Adipocyte (in vitro differentiated cells): ENCODE data around the gene SLIT3.

ENCODE experiments used
- DNase-seq: peaks from one replicate; pipeline ENCODE4 v3.0.0-alpha.2; 2015; ENCODE audit warnings: low read depth
- H3K27me3 ChIP-seq: replicated peaks from 2 replicates; pipeline ENCODE4 v1.7.0; 2013; ENCODE audit warnings: mild to moderate bottlenecking, low read length, moderate library complexity; ENCODE audit not compliant: control insufficient read depth, insufficient read depth
- H3K36me3 ChIP-seq: 2 replicates; pipeline ENCODE4 v1.7.0; 2013; ENCODE audit warnings: low read length, mild to moderate bottlenecking, moderate library complexity; ENCODE audit not compliant: control insufficient read depth, insufficient read depth, severe bottlenecking
- H3K4me1 ChIP-seq: 2 replicates; pipeline ENCODE4 v1.7.0; 2013; ENCODE audit warnings: mild to moderate bottlenecking, low read length, moderate library complexity; ENCODE audit not compliant: control insufficient read depth, insufficient read depth
- H3K4me3 ChIP-seq: 2 replicates; pipeline ENCODE4 v1.7.0; 2013; ENCODE audit warnings: mild to moderate bottlenecking, low read length, moderate library complexity
- H3K9ac ChIP-seq: 2 replicates; pipeline ENCODE4 v1.7.0; 2013; ENCODE audit warnings: mild to moderate bottlenecking, low read length, moderate library complexity
- H3K9me3 ChIP-seq: 2 replicates; pipeline ENCODE4 v1.7.0; 2013; ENCODE audit warnings: mild to moderate bottlenecking, low read length, moderate library complexity; ENCODE audit not compliant: control insufficient read depth

The SLIT3 gene

GRCh38 chr5:168881427-168882149 is 419.4 kb downstream of the SLIT3 start:
- Histone ChIP-seq H3K9ac (no peak overlapping the region), H3K9me3 (no peaks in the 10 kb centered on the region), H3K4me1 (peaks cover 12% of the 10 kb centered on the region), H3K27me3 (no peaks in the 10 kb centered on the region), H3K4me3 (no peak overlapping the region), H3K36me3 (peaks cover 33% of the 10 kb centered on the region)
- DNase-seq, result no peak

DNA sequence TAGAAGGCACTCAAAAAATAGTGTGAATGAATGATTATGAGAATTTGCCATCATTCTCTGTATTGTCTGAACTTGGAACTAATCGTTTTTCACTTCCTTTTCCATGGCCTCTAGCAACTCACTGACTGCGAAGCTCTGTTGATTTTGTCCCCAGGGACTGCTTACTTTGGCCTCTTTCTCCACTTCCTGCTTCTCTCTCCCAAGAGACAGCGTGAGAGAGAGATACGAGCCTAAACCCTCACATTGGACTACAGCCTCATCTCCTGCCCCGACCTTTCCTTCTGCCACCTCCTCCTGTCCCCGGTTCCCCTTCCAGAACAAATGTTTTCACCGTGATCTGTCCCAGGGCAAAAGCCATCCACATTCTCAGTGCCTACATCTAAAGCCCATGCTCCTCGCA is 421.0 kb downstream of the SLIT3 start:
- H3K4me1 ChIP-seq, result peaks cover 15% of the 10 kb centered on the region
- peaks cover 33% of the 10 kb centered on the region for H3K36me3 ChIP-seq
- peak; percentile 31 for DNase-seq
- no peaks in the 10 kb centered on the region for H3K27me3 ChIP-seq
- H3K4me3 ChIP-seq, result no peak overlapping the region
- no peak overlapping the region for H3K9ac ChIP-seq
- H3K9me3 ChIP-seq, result no peaks in the 10 kb centered on the region

DNA sequence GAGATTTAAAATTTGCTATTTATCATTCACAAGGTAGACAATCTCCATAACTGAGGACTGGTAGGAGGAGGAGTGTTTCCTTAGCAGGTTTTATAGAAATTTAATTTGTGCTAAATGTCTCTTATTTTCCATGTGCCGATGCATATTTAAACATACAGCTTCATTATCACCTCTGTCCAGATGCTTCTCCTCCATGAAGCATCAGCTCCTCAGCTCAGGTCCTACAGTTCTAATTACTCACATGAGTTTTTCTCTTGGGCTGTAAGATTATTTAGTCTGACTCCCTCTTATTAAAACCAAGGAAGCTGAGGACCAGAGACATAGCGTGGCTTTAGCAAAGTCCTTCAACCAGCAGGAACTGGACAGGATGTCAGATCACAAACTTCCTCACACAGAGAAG is 421.6 kb downstream of the SLIT3 start:
- peaks cover 33% of the 10 kb centered on the region for H3K36me3 ChIP-seq
- no peak for DNase-seq
- H3K9ac ChIP-seq, result no peak overlapping the region
- no peak overlapping the region for H3K4me3 ChIP-seq
- no peaks in the 10 kb centered on the region for H3K27me3 ChIP-seq
- peaks cover 15% of the 10 kb centered on the region for H3K4me1 ChIP-seq
- H3K9me3 ChIP-seq, result no peaks in the 10 kb centered on the region

GRCh38 chr5:168878135-168878745 is 422.7 kb downstream of the SLIT3 start:
- H3K4me1 ChIP-seq, result peaks cover 15% of the 10 kb centered on the region
- H3K9me3 ChIP-seq, result no peaks in the 10 kb centered on the region
- no peaks in the 10 kb centered on the region for H3K27me3 ChIP-seq
- no peak overlapping the region for H3K9ac ChIP-seq
- DNase-seq, result no peak
- H3K4me3 ChIP-seq, result no peak overlapping the region
- peaks cover 33% of the 10 kb centered on the region for H3K36me3 ChIP-seq

GRCh38 chr5:168877132-168877892 is 423.6 kb downstream of the SLIT3 start:
- no peaks in the 10 kb centered on the region for H3K27me3 ChIP-seq
- H3K9ac ChIP-seq, result no peak overlapping the region
- no peaks in the 10 kb centered on the region for H3K9me3 ChIP-seq
- peaks cover 15% of the 10 kb centered on the region for H3K4me1 ChIP-seq
- no peak overlapping the region for H3K4me3 ChIP-seq
- no peak for DNase-seq
- peaks cover 27% of the 10 kb centered on the region for H3K36me3 ChIP-seq

- Histone ChIP-seq H3K9me3 (no peaks in the 10 kb centered on the region), H3K36me3 (peaks cover 18% of the 10 kb centered on the region), H3K9ac (no peak overlapping the region), H3K4me3 (no peak overlapping the region), H3K27me3 (no peaks in the 10 kb centered on the region), H3K4me1 (peaks cover 15% of the 10 kb centered on the region)
- no peak for DNase-seq
Measured at GRCh38 chr5:168876419-168876818, 424.5 kb downstream of the SLIT3 start.

- peaks cover 12% of the 10 kb centered on the region for H3K36me3 ChIP-seq
- no peaks in the 10 kb centered on the region for H3K27me3 ChIP-seq
- H3K9me3 ChIP-seq, result no peaks in the 10 kb centered on the region
- H3K9ac ChIP-seq, result no peak overlapping the region
- DNase-seq, result peak; percentile 14
- H3K4me3 ChIP-seq, result no peak overlapping the region
- peaks cover 15% of the 10 kb centered on the region for H3K4me1 ChIP-seq
Measured at GRCh38 chr5:168875832-168876231, 425.1 kb downstream of the SLIT3 start.

GRCh38 chr5:168874713-168875380 is 426.1 kb downstream of the SLIT3 start:
- Histone ChIP-seq H3K36me3 (peaks cover 9% of the 10 kb centered on the region), H3K4me1 (peaks cover 10% of the 10 kb centered on the region), H3K9ac (no peak overlapping the region), H3K4me3 (no peak overlapping the region), H3K9me3 (no peaks in the 10 kb centered on the region), H3K27me3 (no peaks in the 10 kb centered on the region)
- DNase-seq, result peak; percentile 18

DNA sequence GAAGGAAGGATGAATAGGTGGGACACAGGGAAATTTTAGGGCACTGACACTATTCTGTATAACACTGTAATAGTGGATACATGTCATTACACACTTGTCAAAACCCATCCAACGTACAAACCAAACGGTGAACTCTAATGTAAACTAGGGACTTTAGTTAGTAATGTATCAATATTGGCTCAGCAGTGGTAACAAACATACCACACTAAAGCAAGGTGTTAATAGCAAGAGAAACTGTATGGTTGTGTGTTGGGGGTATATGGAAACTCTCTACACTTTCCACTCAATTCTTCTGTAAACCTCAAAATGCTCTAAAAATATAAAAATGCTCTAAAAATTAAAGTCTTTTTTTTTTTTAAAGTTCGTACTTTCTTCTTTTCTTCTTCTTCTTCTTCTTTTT is 428.7 kb downstream of the SLIT3 start:
- no peak for DNase-seq
- no peak overlapping the region for H3K4me3 ChIP-seq
- no peaks in the 10 kb centered on the region for H3K9me3 ChIP-seq
- peaks cover 1% of the 10 kb centered on the region for H3K36me3 ChIP-seq
- no peak overlapping the region for H3K9ac ChIP-seq
- H3K27me3 ChIP-seq, result no peaks in the 10 kb centered on the region
- peaks cover 5% of the 10 kb centered on the region for H3K4me1 ChIP-seq

GRCh38 chr5:168870910-168871309 is 430.0 kb downstream of the SLIT3 start:
- no peak overlapping the region for H3K4me3 ChIP-seq
- peaks cover 17% of the 10 kb centered on the region for H3K4me1 ChIP-seq
- no peak overlapping the region for H3K9ac ChIP-seq
- H3K9me3 ChIP-seq, result no peaks in the 10 kb centered on the region
- no peaks in the 10 kb centered on the region for H3K27me3 ChIP-seq
- H3K36me3 ChIP-seq, result no peaks in the 10 kb centered on the region
- no peak for DNase-seq

DNA sequence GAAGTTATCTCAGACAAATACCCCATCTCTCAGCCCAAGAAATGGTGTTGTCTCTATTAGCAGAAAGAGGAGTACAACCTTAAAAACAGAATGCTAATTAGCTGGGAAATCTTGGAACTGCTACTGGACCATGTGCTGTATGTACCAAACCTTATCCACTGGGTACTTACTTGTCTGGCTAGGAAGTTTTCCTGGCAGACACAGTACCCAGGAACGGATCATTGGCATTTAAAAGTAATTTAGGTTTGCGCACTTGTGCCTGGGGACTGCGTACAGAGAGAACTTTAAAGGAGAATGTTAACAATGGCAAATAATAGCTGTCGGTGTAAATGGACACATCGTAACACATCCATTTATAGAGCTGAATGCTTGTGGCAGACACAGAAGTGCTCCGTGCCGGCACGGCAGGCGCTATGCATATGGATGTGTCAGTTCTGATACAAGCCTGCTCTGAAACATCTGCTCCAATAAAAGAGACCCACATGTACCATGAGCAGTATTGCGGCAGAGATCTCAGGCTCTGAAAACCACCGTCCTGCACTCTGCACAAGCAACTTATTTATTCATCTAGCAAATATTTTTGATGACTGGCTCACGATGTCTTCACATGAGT is 431.2 kb downstream of the SLIT3 start:
- peaks cover 16% of the 10 kb centered on the region for H3K4me1 ChIP-seq
- H3K4me3 ChIP-seq, result no peak overlapping the region
- no peak overlapping the region for H3K9ac ChIP-seq
- DNase-seq, result no peak
- no peaks in the 10 kb centered on the region for H3K9me3 ChIP-seq
- H3K36me3 ChIP-seq, result no peaks in the 10 kb centered on the region
- H3K27me3 ChIP-seq, result no peaks in the 10 kb centered on the region
